K562 (cell line): ENCODE measurements around the gene LMNTD2. TPM values are rescaled to one million over a fixed set of nuclear protein-coding genes. Genes with fewer than 3 reads are reported as not detected.

ENCODE experiments used
- CBX8 ChIP-seq: fragments of 200-600 bp; sonication (generic); IDR thresholded peaks from 2 replicates; pipeline ENCODE4 v1.6.1; 2012; ENCODE audit warnings: borderline replicate concordance, mixed run types, low read depth, mild to moderate bottlenecking, moderate library complexity, mixed read lengths, low read length, control low read depth, inconsistent platforms; ENCODE audit not compliant: poor library complexity, severe bottlenecking; ENCODE audit errors: extremely low read depth
- CHD4 ChIP-seq: fragments of 200-600 bp; sonication (generic); IDR thresholded peaks from 3 replicates; pipeline ENCODE4 v1.6.1; 2012; ENCODE audit warnings: low read depth, mild to moderate bottlenecking, mixed read lengths, low read length, inconsistent platforms; ENCODE audit not compliant: insufficient read depth, insufficient replicate concordance, poor library complexity, severe bottlenecking
- DACH1 ChIP-seq: fragments of 450-650 bp; IDR thresholded peaks from 2 replicates; pipeline ENCODE4 v1.6.1; 2018; ENCODE audit not compliant: partially characterized antibody
- FOSL1 ChIP-seq: fragments of 200-800 bp; sonication (Bioruptor generic); conservative IDR thresholded peaks from 2 replicates; pipeline ENCODE4 v1.6.1; 2016; ENCODE audit warnings: missing genetic modification characterization, missing compliant biosample characterization
- HIVEP1 ChIP-seq: fragments of 250-450 bp; sonication (Bioruptor Pico); IDR thresholded peaks from 2 replicates; pipeline ENCODE4 v1.4.0; 2020; ENCODE audit warnings: mild to moderate bottlenecking
- KDM4B ChIP-seq, 2 experiments: fragments of 450-650 bp in 1 of 2; sonication (generic) in 1 of 2; IDR thresholded peaks; 2 replicates each; pipeline ENCODE4 v1.6.1; 2016 to 2017; ENCODE audit warnings: borderline replicate concordance in 2 of 2, antibody characterized with exemption in 1 of 2, low read depth in 1 of 2, mild to moderate bottlenecking in 1 of 2
- NR3C1 ChIP-seq: sonication (generic); formaldehyde crosslinking; IDR thresholded peaks from 2 replicates; pipeline ENCODE4 v1.8.1; 2022; ENCODE audit warnings: missing genetic modification reagents
- PCBP2 ChIP-seq: fragments of 200-400 bp; formaldehyde crosslinking; IDR thresholded peaks from 2 replicates; pipeline ENCODE4 v1.6.1; 2018; ENCODE audit warnings: low read length, low read depth, mild to moderate bottlenecking, moderate library complexity; ENCODE audit not compliant: poor library complexity, severe bottlenecking
- PHB2 ChIP-seq: fragments of 450-650 bp; IDR thresholded peaks from 2 replicates; pipeline ENCODE4 v1.6.1; 2017; ENCODE audit warnings: low read depth
- POLR2G ChIP-seq: fragments of 200-400 bp; formaldehyde crosslinking; IDR thresholded peaks from 2 replicates; pipeline ENCODE4 v1.6.1; 2017; ENCODE audit warnings: low read depth, mild to moderate bottlenecking, antibody characterized with exemption, low read length, moderate library complexity
- polyA plus RNA-seq, 8 experiments: library from polyadenylated mRNA; depleted of rRNA in 4 of 8; stranded (reverse) in 5 of 8; unstranded in 3 of 8; fragments of >200 nt; fragmentation: Nextera tagmentation in 2 of 8; fragmentation: Illumina TruSeq in 1 of 8; extraction: Ambion mirVana in 2 of 8; extraction: Trizol in 1 of 8; gene quantifications; 2 replicates each; pipeline versions ENCODE4 v1.2.1 to v1.2.3, GENCODE V29; 2011 to 2014; ENCODE audit warnings: inconsistent platforms in 1 of 8, missing spikeins in 1 of 8
- total RNA-seq, 7 experiments: library from RNA; depleted of rRNA in 6 of 7; stranded (reverse); fragments of >200 nt in 6 of 7; fragmentation: Illumina TruSeq in 2 of 7; extraction: Trizol in 2 of 7; gene quantifications; 2 replicates each; pipeline versions ENCODE4 v1.2.1 to v1.2.3, GENCODE V29; 2011 to 2021; ENCODE audit warnings: low replicate concordance in 1 of 7
- TF ChIP-seq, protein P1 (sequence below): sonication (generic); IDR thresholded peaks from 2 replicates; pipeline ENCODE4 v1.6.1; 2016
- TF ChIP-seq, protein P2 (sequence below): fragments of 250-450 bp; sonication (Bioruptor Pico); IDR thresholded peaks from 2 replicates; pipeline ENCODE4 v1.5.0; 2020; ENCODE audit warnings: mild to moderate bottlenecking
- TF ChIP-seq, protein P3 (sequence below): sonication (generic); formaldehyde crosslinking; IDR thresholded peaks from 2 replicates; pipeline ENCODE4 v1.8.0; 2022; ENCODE audit warnings: missing genetic modification reagents, mild to moderate bottlenecking, moderate library complexity, borderline replicate concordance
- TF ChIP-seq, protein P4 (sequence below): sonication (generic); formaldehyde crosslinking; IDR thresholded peaks from 2 replicates; pipeline ENCODE4 v1.8.0; 2022; ENCODE audit warnings: mild to moderate bottlenecking, missing genetic modification reagents
- TF ChIP-seq, protein P5 (sequence below): conservative IDR thresholded peaks from 2 replicates; pipeline ENCODE4 v1.6.1; 2011; ENCODE audit warnings: low read depth, mild to moderate bottlenecking, low read length; ENCODE audit not compliant: control insufficient read depth
- TF ChIP-seq, protein P6 (sequence below): fragments of 250-450 bp; sonication (Bioruptor Pico); IDR thresholded peaks from 2 replicates; pipeline ENCODE4 v1.8.0; 2021; ENCODE audit warnings: borderline replicate concordance, mild to moderate bottlenecking, moderate library complexity; ENCODE audit not compliant: poor library complexity, severe bottlenecking

The LMNTD2 gene
- total and polyA plus RNA-seq, 9 of the 15 experiments (the other 6 are each of a cell fraction or from before 2014, with no cell fraction given), result 0.48 to 4.2 (median 1.5) TPM; not detected in 3

DNA sequence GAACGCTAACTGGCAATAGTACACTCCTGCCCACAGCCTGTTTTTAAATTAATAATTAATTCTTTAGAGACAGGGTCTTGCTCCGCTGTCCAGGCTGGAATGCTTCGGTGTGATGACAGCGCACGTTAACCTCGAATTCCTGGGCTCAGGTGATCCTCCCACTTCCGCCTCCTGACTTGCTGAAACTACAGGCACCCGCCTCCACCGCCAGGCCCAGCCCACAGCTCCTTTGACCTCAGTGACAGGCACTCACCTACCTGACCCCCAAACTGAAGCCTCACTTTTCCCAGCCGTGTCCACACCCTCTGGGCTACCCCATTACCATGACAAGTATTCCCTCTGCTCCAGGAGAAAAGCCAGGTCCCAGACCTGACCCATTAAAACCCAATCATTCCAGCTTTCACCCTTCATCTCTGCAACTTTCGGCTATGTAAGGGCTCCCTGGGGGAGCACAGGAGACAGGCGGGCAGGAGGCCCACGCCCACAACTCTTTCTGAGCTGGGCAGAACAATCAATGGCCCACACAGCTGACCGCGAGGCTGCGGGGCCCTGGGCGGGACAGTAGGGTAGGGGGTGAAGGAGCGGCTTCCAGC lies 730 bp downstream of the LMNTD2 start (continued):
- TF ChIP-seq, protein P1, sequence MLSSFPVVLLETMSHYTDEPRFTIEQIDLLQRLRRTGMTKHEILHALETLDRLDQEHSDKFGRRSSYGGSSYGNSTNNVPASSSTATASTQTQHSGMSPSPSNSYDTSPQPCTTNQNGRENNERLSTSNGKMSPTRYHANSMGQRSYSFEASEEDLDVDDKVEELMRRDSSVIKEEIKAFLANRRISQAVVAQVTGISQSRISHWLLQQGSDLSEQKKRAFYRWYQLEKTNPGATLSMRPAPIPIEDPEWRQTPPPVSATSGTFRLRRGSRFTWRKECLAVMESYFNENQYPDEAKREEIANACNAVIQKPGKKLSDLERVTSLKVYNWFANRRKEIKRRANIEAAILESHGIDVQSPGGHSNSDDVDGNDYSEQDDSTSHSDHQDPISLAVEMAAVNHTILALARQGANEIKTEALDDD, result no peak
- TF ChIP-seq POLR2G, result no peak
- TF ChIP-seq, protein P2, sequence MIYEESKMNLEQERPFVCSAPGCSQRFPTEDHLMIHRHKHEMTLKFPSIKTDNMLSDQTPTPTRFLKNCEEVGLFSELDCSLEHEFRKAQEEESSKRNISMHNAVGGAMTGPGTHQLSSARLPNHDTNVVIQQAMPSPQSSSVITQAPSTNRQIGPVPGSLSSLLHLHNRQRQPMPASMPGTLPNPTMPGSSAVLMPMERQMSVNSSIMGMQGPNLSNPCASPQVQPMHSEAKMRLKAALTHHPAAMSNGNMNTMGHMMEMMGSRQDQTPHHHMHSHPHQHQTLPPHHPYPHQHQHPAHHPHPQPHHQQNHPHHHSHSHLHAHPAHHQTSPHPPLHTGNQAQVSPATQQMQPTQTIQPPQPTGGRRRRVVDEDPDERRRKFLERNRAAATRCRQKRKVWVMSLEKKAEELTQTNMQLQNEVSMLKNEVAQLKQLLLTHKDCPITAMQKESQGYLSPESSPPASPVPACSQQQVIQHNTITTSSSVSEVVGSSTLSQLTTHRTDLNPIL (CRISPR knock-in tag), result no peak
- no peak for TF ChIP-seq PCBP2
- TF ChIP-seq, protein P3, sequence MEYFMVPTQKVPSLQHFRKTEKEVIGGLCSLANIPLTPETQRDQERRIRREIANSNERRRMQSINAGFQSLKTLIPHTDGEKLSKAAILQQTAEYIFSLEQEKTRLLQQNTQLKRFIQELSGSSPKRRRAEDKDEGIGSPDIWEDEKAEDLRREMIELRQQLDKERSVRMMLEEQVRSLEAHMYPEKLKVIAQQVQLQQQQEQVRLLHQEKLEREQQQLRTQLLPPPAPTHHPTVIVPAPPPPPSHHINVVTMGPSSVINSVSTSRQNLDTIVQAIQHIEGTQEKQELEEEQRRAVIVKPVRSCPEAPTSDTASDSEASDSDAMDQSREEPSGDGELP (CRISPR knock-in tag), result peak; percentile 42; the same call in 1 of the 2 replicates
- no peak for TF ChIP-seq KDM4B (IDR thresholded peaks at IDR 0.05; ENCODE audit: borderline replicate concordance in 2 of 2, low read depth in 1 of 2)
- TF ChIP-seq CHD4, result no peak
- no peak for TF ChIP-seq FOSL1
- TF ChIP-seq, protein P4, sequence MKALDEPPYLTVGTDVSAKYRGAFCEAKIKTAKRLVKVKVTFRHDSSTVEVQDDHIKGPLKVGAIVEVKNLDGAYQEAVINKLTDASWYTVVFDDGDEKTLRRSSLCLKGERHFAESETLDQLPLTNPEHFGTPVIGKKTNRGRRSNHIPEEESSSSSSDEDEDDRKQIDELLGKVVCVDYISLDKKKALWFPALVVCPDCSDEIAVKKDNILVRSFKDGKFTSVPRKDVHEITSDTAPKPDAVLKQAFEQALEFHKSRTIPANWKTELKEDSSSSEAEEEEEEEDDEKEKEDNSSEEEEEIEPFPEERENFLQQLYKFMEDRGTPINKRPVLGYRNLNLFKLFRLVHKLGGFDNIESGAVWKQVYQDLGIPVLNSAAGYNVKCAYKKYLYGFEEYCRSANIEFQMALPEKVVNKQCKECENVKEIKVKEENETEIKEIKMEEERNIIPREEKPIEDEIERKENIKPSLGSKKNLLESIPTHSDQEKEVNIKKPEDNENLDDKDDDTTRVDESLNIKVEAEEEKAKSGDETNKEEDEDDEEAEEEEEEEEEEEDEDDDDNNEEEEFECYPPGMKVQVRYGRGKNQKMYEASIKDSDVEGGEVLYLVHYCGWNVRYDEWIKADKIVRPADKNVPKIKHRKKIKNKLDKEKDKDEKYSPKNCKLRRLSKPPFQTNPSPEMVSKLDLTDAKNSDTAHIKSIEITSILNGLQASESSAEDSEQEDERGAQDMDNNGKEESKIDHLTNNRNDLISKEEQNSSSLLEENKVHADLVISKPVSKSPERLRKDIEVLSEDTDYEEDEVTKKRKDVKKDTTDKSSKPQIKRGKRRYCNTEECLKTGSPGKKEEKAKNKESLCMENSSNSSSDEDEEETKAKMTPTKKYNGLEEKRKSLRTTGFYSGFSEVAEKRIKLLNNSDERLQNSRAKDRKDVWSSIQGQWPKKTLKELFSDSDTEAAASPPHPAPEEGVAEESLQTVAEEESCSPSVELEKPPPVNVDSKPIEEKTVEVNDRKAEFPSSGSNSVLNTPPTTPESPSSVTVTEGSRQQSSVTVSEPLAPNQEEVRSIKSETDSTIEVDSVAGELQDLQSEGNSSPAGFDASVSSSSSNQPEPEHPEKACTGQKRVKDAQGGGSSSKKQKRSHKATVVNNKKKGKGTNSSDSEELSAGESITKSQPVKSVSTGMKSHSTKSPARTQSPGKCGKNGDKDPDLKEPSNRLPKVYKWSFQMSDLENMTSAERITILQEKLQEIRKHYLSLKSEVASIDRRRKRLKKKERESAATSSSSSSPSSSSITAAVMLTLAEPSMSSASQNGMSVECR (CRISPR knock-in tag), result peak; percentile 17; the same call in 1 of the 2 replicates
- TF ChIP-seq CBX8, result no peak
- TF ChIP-seq PHB2, result no peak
- TF ChIP-seq, protein P5, sequence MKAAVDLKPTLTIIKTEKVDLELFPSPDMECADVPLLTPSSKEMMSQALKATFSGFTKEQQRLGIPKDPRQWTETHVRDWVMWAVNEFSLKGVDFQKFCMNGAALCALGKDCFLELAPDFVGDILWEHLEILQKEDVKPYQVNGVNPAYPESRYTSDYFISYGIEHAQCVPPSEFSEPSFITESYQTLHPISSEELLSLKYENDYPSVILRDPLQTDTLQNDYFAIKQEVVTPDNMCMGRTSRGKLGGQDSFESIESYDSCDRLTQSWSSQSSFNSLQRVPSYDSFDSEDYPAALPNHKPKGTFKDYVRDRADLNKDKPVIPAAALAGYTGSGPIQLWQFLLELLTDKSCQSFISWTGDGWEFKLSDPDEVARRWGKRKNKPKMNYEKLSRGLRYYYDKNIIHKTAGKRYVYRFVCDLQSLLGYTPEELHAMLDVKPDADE, result no peak; the same call in 1 of the 2 replicates
- TF ChIP-seq DACH1, result no peak
- TF ChIP-seq HIVEP1 (CRISPR knock-in tag), result no peak
- TF ChIP-seq, protein P6, sequence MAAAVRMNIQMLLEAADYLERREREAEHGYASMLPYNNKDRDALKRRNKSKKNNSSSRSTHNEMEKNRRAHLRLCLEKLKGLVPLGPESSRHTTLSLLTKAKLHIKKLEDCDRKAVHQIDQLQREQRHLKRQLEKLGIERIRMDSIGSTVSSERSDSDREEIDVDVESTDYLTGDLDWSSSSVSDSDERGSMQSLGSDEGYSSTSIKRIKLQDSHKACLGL, result no peak
- no peak for TF ChIP-seq NR3C1 (CRISPR knock-in tag)
